K562 (cell line): ENCODE results near the gene USP24. TPM values are rescaled to one million over a fixed set of nuclear protein-coding genes. Genes with fewer than 3 reads are reported as not detected.

Experiments
- CCNT2 ChIP-seq: IDR thresholded peaks from 2 replicates; pipeline ENCODE4 v1.6.1; 2011; ENCODE audit warnings: borderline replicate concordance, low read depth, mild to moderate bottlenecking, moderate library complexity, mixed read lengths, low read length; ENCODE audit not compliant: insufficient read length; ENCODE audit errors: extremely low read depth
- CEBPG ChIP-seq, 3 experiments: fragments of 200-800 bp in 1 of 3; sonication (Bioruptor generic) in 1 of 3; sonication (generic) in 1 of 3; formaldehyde crosslinking in 1 of 3; IDR thresholded peaks in 2 of 3; conservative IDR thresholded peaks in 1 of 3; 2 replicates each; pipeline versions ENCODE4 v1.6.1 to v1.8.0; 2016 to 2022; ENCODE audit warnings: missing compliant biosample characterization in 2 of 3, missing genetic modification characterization in 2 of 3, mild to moderate bottlenecking in 1 of 3, missing genetic modification reagents in 1 of 3
- DPF2 ChIP-seq: fragments of 450-650 bp; IDR thresholded peaks from 2 replicates; pipeline ENCODE4 v1.6.1; 2016
- GABPA ChIP-seq: fragments of 200-800 bp; sonication (Bioruptor generic); conservative IDR thresholded peaks from 2 replicates; pipeline ENCODE4 v1.6.1; 2016; ENCODE audit warnings: low read depth, missing genetic modification characterization, missing compliant biosample characterization
- HNRNPL ChIP-seq: fragments of 200-400 bp; formaldehyde crosslinking; IDR thresholded peaks from 2 replicates; pipeline ENCODE4 v1.6.1; 2017; ENCODE audit warnings: low read depth, mild to moderate bottlenecking, low read length
- IRF1 ChIP-seq: sonication (generic); formaldehyde crosslinking; IDR thresholded peaks from 2 replicates; pipeline ENCODE4 v1.8.0; 2022; ENCODE audit warnings: missing genetic modification reagents, mild to moderate bottlenecking, borderline replicate concordance
- IRF2 ChIP-seq: sonication (generic); formaldehyde crosslinking; IDR thresholded peaks from 2 replicates; pipeline ENCODE4 v1.8.1; 2022; ENCODE audit warnings: mild to moderate bottlenecking, missing genetic modification reagents
- L3MBTL2 ChIP-seq: fragments of 450-650 bp; IDR thresholded peaks from 2 replicates; pipeline ENCODE4 v1.6.1; 2016; ENCODE audit warnings: mild to moderate bottlenecking, moderate library complexity
- VEZF1 ChIP-seq: fragments of 200-800 bp; sonication (Bioruptor generic); IDR thresholded peaks from 2 replicates; pipeline ENCODE4 v1.6.1; 2017; ENCODE audit warnings: missing genetic modification characterization, missing compliant biosample characterization
- ZBTB43 ChIP-seq: sonication (generic); formaldehyde crosslinking; IDR thresholded peaks from 2 replicates; pipeline ENCODE4 v1.8.0; 2023; ENCODE audit warnings: mild to moderate bottlenecking, missing genetic modification reagents
- ZNF175 ChIP-seq: fragments of 200-800 bp; sonication (Bioruptor generic); IDR thresholded peaks from 2 replicates; pipeline ENCODE4 v1.6.1; 2016; ENCODE audit warnings: low read depth, mild to moderate bottlenecking, missing genetic modification characterization, missing compliant biosample characterization
- ZNF239 ChIP-seq: fragments of 250-450 bp; sonication (Bioruptor Pico); IDR thresholded peaks from 2 replicates; pipeline ENCODE4 v1.4.0; 2020; ENCODE audit warnings: mild to moderate bottlenecking
- ZNF282 ChIP-seq: sonication (generic); formaldehyde crosslinking; IDR thresholded peaks from 2 replicates; pipeline ENCODE4 v1.8.1; 2023; ENCODE audit warnings: missing genetic modification reagents
- ZNF644 ChIP-seq: fragments of 200-800 bp; sonication (Bioruptor generic); IDR thresholded peaks from 2 replicates; pipeline ENCODE4 v1.6.1; 2016; ENCODE audit warnings: low read depth, missing genetic modification characterization, missing compliant biosample characterization
- polyA plus RNA-seq, 8 experiments: library from polyadenylated mRNA; depleted of rRNA in 4 of 8; stranded (reverse) in 5 of 8; unstranded in 3 of 8; fragments of >200 nt; fragmentation: Nextera tagmentation in 2 of 8; fragmentation: Illumina TruSeq in 1 of 8; extraction: Ambion mirVana in 2 of 8; extraction: Trizol in 1 of 8; gene quantifications; 2 replicates each; pipeline versions ENCODE4 v1.2.1 to v1.2.3, GENCODE V29; 2011 to 2014; ENCODE audit warnings: inconsistent platforms in 1 of 8, missing spikeins in 1 of 8
- total RNA-seq, 7 experiments: library from RNA; depleted of rRNA in 6 of 7; stranded (reverse); fragments of >200 nt in 6 of 7; fragmentation: Illumina TruSeq in 2 of 7; extraction: Trizol in 2 of 7; gene quantifications; 2 replicates each; pipeline versions ENCODE4 v1.2.1 to v1.2.3, GENCODE V29; 2011 to 2021; ENCODE audit warnings: low replicate concordance in 1 of 7
- TF ChIP-seq, protein P1 (sequence below): fragments of 450-650 bp; IDR thresholded peaks from 2 replicates; pipeline ENCODE4 v1.6.1; 2016; ENCODE audit warnings: missing biosample characterization, missing genetic modification characterization
- TF ChIP-seq, protein P2 (sequence below): fragments of 450-650 bp; formaldehyde crosslinking; IDR thresholded peaks from 2 replicates; pipeline ENCODE4 v1.4.0; 2020; ENCODE audit warnings: mild to moderate bottlenecking
- TF ChIP-seq, protein P3 (sequence below): IDR thresholded peaks from 2 replicates; pipeline ENCODE4 v1.6.1; 2014; ENCODE audit warnings: antibody characterized with exemption

Gene USP24
- total and polyA plus RNA-seq, 9 of the 15 experiments (the other 6 are each of a cell fraction or from before 2014, with no cell fraction given) = 7.7 to 62.6 (median 36.8) TPM

DNA sequence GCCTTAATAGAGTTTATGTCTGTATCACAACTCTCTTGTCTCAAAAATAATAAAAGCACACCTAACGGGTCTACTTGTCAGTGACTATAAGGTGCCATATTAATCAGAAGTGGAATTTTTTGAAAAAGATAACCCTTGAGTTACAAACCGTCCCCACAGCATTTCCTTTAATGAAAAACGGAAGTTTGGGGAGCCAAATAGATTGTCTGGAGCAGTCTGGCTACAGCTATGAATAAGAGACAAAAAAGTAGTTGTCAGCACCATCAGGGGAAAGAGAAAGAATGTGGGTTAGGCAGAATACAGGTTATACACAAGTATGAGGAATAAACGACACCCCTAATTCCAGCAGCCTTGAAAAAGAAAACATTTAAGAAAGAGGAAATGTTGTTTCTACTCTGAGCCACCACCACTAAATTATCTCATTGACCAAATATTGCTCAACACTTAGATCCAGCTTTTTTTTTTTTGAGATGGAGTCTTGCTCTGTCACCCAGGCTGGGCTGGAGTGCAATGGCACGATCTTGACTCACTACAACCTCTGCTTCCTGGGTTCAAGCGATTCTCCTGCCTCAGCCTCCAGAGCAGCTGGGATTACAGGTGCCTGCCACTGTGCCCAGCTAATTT, 29.4 kb upstream of the USP24 start (continued):
- no peak for TF ChIP-seq L3MBTL2
- no peak for TF ChIP-seq VEZF1 (CRISPR knock-in tag)
- no peak for TF ChIP-seq HNRNPL
- no peak for TF ChIP-seq IRF2
- TF ChIP-seq, protein P1, sequence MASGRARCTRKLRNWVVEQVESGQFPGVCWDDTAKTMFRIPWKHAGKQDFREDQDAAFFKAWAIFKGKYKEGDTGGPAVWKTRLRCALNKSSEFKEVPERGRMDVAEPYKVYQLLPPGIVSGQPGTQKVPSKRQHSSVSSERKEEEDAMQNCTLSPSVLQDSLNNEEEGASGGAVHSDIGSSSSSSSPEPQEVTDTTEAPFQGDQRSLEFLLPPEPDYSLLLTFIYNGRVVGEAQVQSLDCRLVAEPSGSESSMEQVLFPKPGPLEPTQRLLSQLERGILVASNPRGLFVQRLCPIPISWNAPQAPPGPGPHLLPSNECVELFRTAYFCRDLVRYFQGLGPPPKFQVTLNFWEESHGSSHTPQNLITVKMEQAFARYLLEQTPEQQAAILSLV = peak; percentile 27; the same call in 1 of the 2 replicates
- TF ChIP-seq ZNF282 = no peak
- TF ChIP-seq ZNF644 = no peak
- TF ChIP-seq, protein P2, sequence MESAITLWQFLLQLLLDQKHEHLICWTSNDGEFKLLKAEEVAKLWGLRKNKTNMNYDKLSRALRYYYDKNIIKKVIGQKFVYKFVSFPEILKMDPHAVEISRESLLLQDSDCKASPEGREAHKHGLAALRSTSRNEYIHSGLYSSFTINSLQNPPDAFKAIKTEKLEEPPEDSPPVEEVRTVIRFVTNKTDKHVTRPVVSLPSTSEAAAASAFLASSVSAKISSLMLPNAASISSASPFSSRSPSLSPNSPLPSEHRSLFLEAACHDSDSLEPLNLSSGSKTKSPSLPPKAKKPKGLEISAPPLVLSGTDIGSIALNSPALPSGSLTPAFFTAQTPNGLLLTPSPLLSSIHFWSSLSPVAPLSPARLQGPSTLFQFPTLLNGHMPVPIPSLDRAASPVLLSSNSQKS (CRISPR knock-in tag) = no peak
- TF ChIP-seq ZNF175 (CRISPR knock-in tag) = no peak
- TF ChIP-seq, protein P3, sequence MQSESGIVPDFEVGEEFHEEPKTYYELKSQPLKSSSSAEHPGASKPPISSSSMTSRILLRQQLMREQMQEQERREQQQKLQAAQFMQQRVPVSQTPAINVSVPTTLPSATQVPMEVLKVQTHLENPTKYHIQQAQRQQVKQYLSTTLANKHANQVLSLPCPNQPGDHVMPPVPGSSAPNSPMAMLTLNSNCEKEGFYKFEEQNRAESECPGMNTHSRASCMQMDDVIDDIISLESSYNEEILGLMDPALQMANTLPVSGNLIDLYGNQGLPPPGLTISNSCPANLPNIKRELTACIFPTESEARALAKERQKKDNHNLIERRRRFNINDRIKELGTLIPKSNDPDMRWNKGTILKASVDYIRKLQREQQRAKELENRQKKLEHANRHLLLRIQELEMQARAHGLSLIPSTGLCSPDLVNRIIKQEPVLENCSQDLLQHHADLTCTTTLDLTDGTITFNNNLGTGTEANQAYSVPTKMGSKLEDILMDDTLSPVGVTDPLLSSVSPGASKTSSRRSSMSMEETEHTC = no peak
- no peak for TF ChIP-seq ZBTB43 (CRISPR knock-in tag)
- TF ChIP-seq IRF1 (CRISPR knock-in tag) = no peak
- no peak for TF ChIP-seq CCNT2
- no peak for TF ChIP-seq DPF2
- peak; percentile 88 for TF ChIP-seq CEBPG (CRISPR knock-in tag; IDR thresholded peaks at IDR 0.05)
- peak; percentile 90 to 96 for TF ChIP-seq CEBPG (tag; conservative IDR thresholded peaks at IDR 0.05 in 1 of 2, IDR thresholded peaks at IDR 0.05 in 1 of 2)
- TF ChIP-seq GABPA (tag) = 0 out of 2 replicates have a peak, but pooled peaks have one; percentile 29
- no peak for TF ChIP-seq ZNF239 (CRISPR knock-in tag)
